GM12878 (cell line): Measurements from ENCODE around the gene NTRK1. TPM values are rescaled to one million over a fixed set of nuclear protein-coding genes. Genes with fewer than 3 reads are reported as not detected.

Source experiments
- ATAC-seq: fragments of 200-7000 bp; cut with Tn5 transposase; 3 replicates; pipeline ENCODE4 v1.9.1; 2020; ENCODE audit warnings: mild to moderate bottlenecking, moderate library complexity
- BruUV-seq: library from RNA; stranded (reverse); fragments of 400-500 nt; replicated peaks from 2 replicates; lab custom pipeline; 2021; lab: Mats Ljungman, UMichigan
- CTCF ChIA-PET: fragments of 300-600 bp; sonication (Branson Sonifier 250); formaldehyde crosslinking; extraction: SDS; loops from one replicate; lab custom pipeline; 2021; ENCODE audit warnings: inconsistent platforms; lab: Yijun Ruan, JAX
- POLR2A ChIA-PET: fragments of 350-600 bp; formaldehyde crosslinking; extraction: SDS; loops from one replicate; lab custom pipeline; 2021; ENCODE audit warnings: inconsistent platforms; lab: Charles Lee
- RAD21 ChIA-PET: fragments of 300-600 bp; sonication (Branson Sonifier 250); formaldehyde crosslinking; loops from one replicate; lab custom pipeline; 2023; ENCODE audit warnings: antibody characterized with exemption; ENCODE audit not compliant: unreplicated experiment; lab: Charles Lee
- SMC1A ChIA-PET: fragments of 300-600 bp; sonication (Branson Sonifier 250); formaldehyde crosslinking; loops from one replicate; lab custom pipeline; 2023; ENCODE audit not compliant: unreplicated experiment, uncharacterized antibody; lab: Charles Lee
- DNase-seq: peaks from one replicate; pipeline ENCODE4 v3.0.0-alpha.2; 2011; ENCODE audit warnings: low read depth, low spot score
- FAIRE-seq: peaks from 3 replicates; lab custom pipeline; 2011; peaks lifted over from hg19 to GRCh38; lab: Jason Lieb, UNC
- H2AFZ ChIP-seq: 2 replicates; pipeline ENCODE4 v1.6.0; 2011; ENCODE audit warnings: low read depth, low read length, control low read depth; ENCODE audit not compliant: control insufficient read depth
- H3K27ac ChIP-seq: 2 replicates; pipeline ENCODE4 v1.5.1; 2011; ENCODE audit warnings: control low read depth; ENCODE audit not compliant: control insufficient read depth, insufficient read depth
- H3K27me3 ChIP-seq, 2 experiments: replicated peaks in 1 of 2; 2 replicates each; pipeline versions ENCODE4 v1.6.0 to v1.6.1; 2011; ENCODE audit warnings: low read length in 1 of 2; ENCODE audit not compliant: control insufficient read depth in 2 of 2, insufficient read depth in 2 of 2
- H3K36me3 ChIP-seq, 2 experiments: 2 replicates each; pipeline ENCODE4 v1.5.1; 2011; ENCODE audit warnings: low read length in 1 of 2; ENCODE audit not compliant: control insufficient read depth in 2 of 2, insufficient read depth in 2 of 2
- H3K4me1 ChIP-seq: 2 replicates; pipeline ENCODE4 v1.6.1; 2011; ENCODE audit warnings: mild to moderate bottlenecking, low read length, moderate library complexity, mixed read lengths; ENCODE audit not compliant: control insufficient read depth, insufficient read depth
- H3K4me2 ChIP-seq: 2 replicates; pipeline ENCODE4 v1.6.0; 2011; ENCODE audit warnings: control low read depth; ENCODE audit not compliant: control insufficient read depth, insufficient read depth
- H3K4me3 ChIP-seq: fragments of 200-600 bp; sonication (generic); 2 replicates; pipeline ENCODE4 v1.5.1; 2016
- H3K79me2 ChIP-seq: 2 replicates; pipeline ENCODE4 v1.6.0; 2011; ENCODE audit warnings: low read length; ENCODE audit not compliant: control insufficient read depth, insufficient read depth
- H3K9ac ChIP-seq: 2 replicates; pipeline ENCODE4 v1.8.0; 2011; ENCODE audit warnings: low read length, control low read depth, mixed read lengths; ENCODE audit not compliant: control insufficient read depth, insufficient read depth
- H3K9me3 ChIP-seq: replicated peaks from 3 replicates; pipeline ENCODE4 v1.5.1; 2011; ENCODE audit warnings: mild to moderate bottlenecking, low read length; ENCODE audit not compliant: control insufficient read depth, insufficient read depth
- H4K20me1 ChIP-seq: 2 replicates; pipeline ENCODE4 v1.6.0; 2011; ENCODE audit not compliant: control insufficient read depth, insufficient read depth
- ATF3 ChIP-seq: IDR thresholded peaks from 2 replicates; pipeline ENCODE4 v1.6.1; 2011; ENCODE audit warnings: low read depth, mild to moderate bottlenecking, low read length, moderate library complexity, borderline replicate concordance; ENCODE audit errors: extremely low read depth
- BACH1 ChIP-seq: fragments of 450-650 bp; IDR thresholded peaks from 2 replicates; pipeline ENCODE4 v1.6.1; 2017; ENCODE audit warnings: mild to moderate bottlenecking, borderline replicate concordance
- JUNB ChIP-seq: IDR thresholded peaks from 2 replicates; pipeline ENCODE4 v1.6.1; 2016; ENCODE audit warnings: antibody characterized with exemption, mild to moderate bottlenecking
- MLLT1 ChIP-seq: fragments of 450-650 bp; IDR thresholded peaks from 2 replicates; pipeline ENCODE4 v1.6.1; 2016; ENCODE audit warnings: mild to moderate bottlenecking
- MYC ChIP-seq: IDR thresholded peaks from 2 replicates; pipeline ENCODE4 v1.6.1; 2011; ENCODE audit warnings: mild to moderate bottlenecking, low read length, moderate library complexity, inconsistent platforms; ENCODE audit not compliant: insufficient read depth, insufficient replicate concordance, insufficient read length, severe bottlenecking
- NKRF ChIP-seq: fragments of 450-650 bp; conservative IDR thresholded peaks from 2 replicates; pipeline ENCODE4 v1.6.1; 2017; ENCODE audit warnings: mild to moderate bottlenecking, moderate library complexity
- NR2C2 ChIP-seq: IDR thresholded peaks from 2 replicates; pipeline ENCODE4 v1.6.1; 2011; ENCODE audit warnings: borderline replicate concordance, low read depth; ENCODE audit not compliant: control insufficient read depth, insufficient read length
- POLR2AphosphoS5 ChIP-seq: IDR thresholded peaks from 2 replicates; pipeline ENCODE4 v1.6.1; 2011; ENCODE audit warnings: mild to moderate bottlenecking, low read length, inconsistent platforms
- POU2F2 ChIP-seq: IDR thresholded peaks from 3 replicates; pipeline ENCODE4 v1.6.1; 2011; ENCODE audit warnings: low read depth, mild to moderate bottlenecking, low read length, borderline replicate concordance
- SREBF1 ChIP-seq: IDR thresholded peaks from 2 replicates; pipeline ENCODE4 v1.6.1; 2012; ENCODE audit warnings: mild to moderate bottlenecking, low read length
- TCF12 ChIP-seq: IDR thresholded peaks from 2 replicates; pipeline ENCODE4 v1.6.1; 2011; ENCODE audit warnings: low read depth, mild to moderate bottlenecking, low read length
- WGBS: methylation state at CpG from one replicate; pipeline ENCODE4 v1.1.6; 2016; ENCODE audit warnings: low lambda C conversion rate; ENCODE audit not compliant: insufficient replicate concordance, insufficient coverage; ENCODE audit errors: missing lambda C conversion rate; 5-methylcytosine and 5-hydroxymethylcytosine counted together
- in situ Hi-C: fragments of 300-500 bp; cut with MboI; formaldehyde crosslinking; loops from 9 replicates; pipeline ENCODE4 v1.14.3; 2018; ENCODE audit warnings: mixed read lengths
- intact Hi-C: fragments of 100-400 bp; cut with micrococcal nuclease; formaldehyde crosslinking; loops from one replicate; pipeline ENCODE4 v1.14.2; 2022; ENCODE audit not compliant: unreplicated experiment
- polyA plus RNA-seq, 11 experiments: library from polyadenylated mRNA; depleted of rRNA in 4 of 11; unstranded in 6 of 11; stranded (reverse) in 5 of 11; fragments of >200 nt; fragmentation: Nextera tagmentation in 4 of 11; fragmentation: Illumina TruSeq in 1 of 11; extraction: Ambion mirVana in 4 of 11; extraction: Trizol in 1 of 11; gene quantifications; 1 replicate in 1 of 11; 2 replicates in 10 of 11; pipeline versions ENCODE4 v1.2.1 to v1.2.3, GENCODE V29; 2011 to 2016; ENCODE audit warnings: inconsistent platforms in 2 of 11, missing spikeins in 2 of 11, low read depth in 1 of 11
- total RNA-seq, 4 experiments: library from RNA; depleted of rRNA in 3 of 4; stranded (reverse); fragments of >200 nt in 3 of 4; fragmentation: Illumina TruSeq in 1 of 4; extraction: Trizol in 1 of 4; gene quantifications; 2 replicates each; pipeline versions ENCODE4 v1.2.1 to v1.2.3, GENCODE V29; 2013 to 2021

The NTRK1 gene
- total and polyA plus RNA-seq, 10 of the 15 experiments (the other 5 are each of a cell fraction or from before 2014, with no cell fraction given): 0.10 to 0.56 (median 0.40) TPM; not detected in 7

- no peak for FAIRE-seq
- Histone ChIP-seq H3K9me3 (no peaks in the 10 kb centered on the region), H3K27ac (no peak overlapping the region), H2AFZ (no peak overlapping the region), H3K27me3 (no peaks in the 10 kb centered on the region; a peak in 2 of 4 replicates), H3K79me2 (no peaks in the 10 kb centered on the region), H3K9ac (no peak overlapping the region), H4K20me1 (0 out of 2 replicates have a peak, but pooled peaks cover 2% of the 10 kb centered on the region), H3K4me3 (no peak overlapping the region), H3K36me3 (no peaks in the 10 kb centered on the region), H3K4me1 (peaks cover 20% of the 10 kb centered on the region), H3K4me2 (no peak overlapping the region)
- POLR2A ChIA-PET: interaction anchor here (1.0 kb wide), 1 partner anchor 99 kb away, joined by 3 read pairs; no protein-coding TSS in a partner anchor
- WGBS: 6% methylated on average over 7 of the region's 8 CpGs
- RAD21 ChIA-PET: interaction anchor here (1.4 to 6.1 kb wide), 4 partner anchors 20 to 113 kb away, joined by 4 to 113 read pairs (median 38); partner anchors contain the start of genes INSRR, ISG20L2, METTL25B and NTRK1
- intact Hi-C loops: no loop called here
- CTCF ChIA-PET: interaction anchor here (6.9 kb wide), 1 partner anchor 19 kb away, joined by 248 read pairs; the partner anchor contains the start of genes INSRR and NTRK1
- BruUV-seq: no TSS peak
- peak; percentile 9; the same call in 2 of the 3 replicates for ATAC-seq
- SMC1A ChIA-PET: interaction anchor here (6.8 kb wide), 1 partner anchor 18 kb away, joined by 123 read pairs; the partner anchor contains the start of genes INSRR and NTRK1
- in situ Hi-C loops: no loop called here
- no peak for DNase-seq
- no peak for TF ChIP-seq BACH1
- no peak for TF ChIP-seq POLR2AphosphoS5
- TF ChIP-seq SREBF1: no peak
- TF ChIP-seq TCF12: no peak
- no peak for TF ChIP-seq JUNB
These were observed 20.3 kb upstream of the NTRK1 start for GRCh38 chr1:156840186-156840897.

GRCh38 chr1:156840898-156841279, 19.8 kb upstream of the NTRK1 start:
- no peak overlapping the region for H3K9ac ChIP-seq
- 30% methylated on average over 13 of the region's 14 CpGs for WGBS
- RAD21 ChIA-PET: interaction anchor here (1.4 to 6.1 kb wide), 3 partner anchors 19 to 43 kb away, joined by 4 to 113 read pairs (median 7); partner anchors contain the start of genes INSRR and NTRK1
- TF ChIP-seq POU2F2: no peak
- no peak for TF ChIP-seq MLLT1
- no peak for TF ChIP-seq MYC
- TF ChIP-seq NKRF: no peak
- TF ChIP-seq ATF3: no peak
- no peak for TF ChIP-seq NR2C2
- intact Hi-C loops (no loop called here), in situ Hi-C loops (no loop called here)
- POLR2A ChIA-PET: interaction anchor here (0.7 to 1.0 kb wide), 2 partner anchors 47 to 99 kb away, joined by 3 read pairs; no protein-coding TSS in a partner anchor
- no peak overlapping the region for H2AFZ ChIP-seq
- CTCF ChIA-PET: interaction anchor here (0.7 to 6.9 kb wide), 4 partner anchors 18 to 151 kb away, joined by 3 to 248 read pairs (median 3); partner anchors contain the start of genes INSRR and NTRK1
- H4K20me1 ChIP-seq: 0 out of 2 replicates have a peak, but pooled peaks cover 2% of the 10 kb centered on the region
- no peak overlapping the region for H3K4me3 ChIP-seq
- no peaks in the 10 kb centered on the region; a peak in 3 of 4 replicates for H3K27me3 ChIP-seq
- H3K79me2 ChIP-seq: no peaks in the 10 kb centered on the region
- no peak overlapping the region for H3K27ac ChIP-seq
- no peaks in the 10 kb centered on the region for H3K9me3 ChIP-seq
- BruUV-seq: no TSS peak
- H3K4me1 ChIP-seq: peaks cover 18% of the 10 kb centered on the region
- FAIRE-seq (no peak), ATAC-seq (no peak), DNase-seq (no peak)
- H3K36me3 ChIP-seq: no peaks in the 10 kb centered on the region
- no peak overlapping the region for H3K4me2 ChIP-seq
- SMC1A ChIA-PET: interaction anchor here (6.8 kb wide), 1 partner anchor 17 kb away, joined by 123 read pairs; the partner anchor contains the start of genes INSRR and NTRK1
